ENCODE measurements around the gene SUGCT. TPM values are rescaled to one million over a fixed set of nuclear protein-coding genes. Genes with fewer than 3 reads are reported as not detected.
A peak's percentile ranks its signal among the peaks of the same experiment; 100 is the strongest.

Gene SUGCT
- total and polyA plus RNA-seq, 2 of the 13 experiments (the other 11 are each of a cell fraction or from before 2014, with no cell fraction given) = 10.1 to 22.2 TPM

DNA sequence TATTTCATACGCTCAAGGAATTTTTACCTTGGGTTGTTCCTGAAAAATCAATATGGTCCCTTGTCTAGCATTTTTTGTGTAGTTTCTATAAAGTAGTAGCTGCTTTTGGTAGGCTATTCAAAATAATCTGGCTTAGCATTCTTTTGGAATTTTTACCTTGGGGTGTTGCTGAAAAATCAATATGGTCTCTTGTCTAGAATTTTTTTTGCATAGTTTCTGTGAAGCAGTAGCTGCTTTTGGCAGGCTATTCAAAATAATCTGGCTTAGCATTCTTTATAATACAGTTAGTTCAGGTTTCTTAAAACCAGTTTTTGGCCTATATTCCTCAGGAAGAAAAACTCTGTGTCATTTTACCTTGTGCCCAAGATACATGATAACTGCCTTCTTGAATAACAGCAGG lies 301.9 kb downstream of the SUGCT start (continued):
- TF ChIP-seq, protein P1, sequence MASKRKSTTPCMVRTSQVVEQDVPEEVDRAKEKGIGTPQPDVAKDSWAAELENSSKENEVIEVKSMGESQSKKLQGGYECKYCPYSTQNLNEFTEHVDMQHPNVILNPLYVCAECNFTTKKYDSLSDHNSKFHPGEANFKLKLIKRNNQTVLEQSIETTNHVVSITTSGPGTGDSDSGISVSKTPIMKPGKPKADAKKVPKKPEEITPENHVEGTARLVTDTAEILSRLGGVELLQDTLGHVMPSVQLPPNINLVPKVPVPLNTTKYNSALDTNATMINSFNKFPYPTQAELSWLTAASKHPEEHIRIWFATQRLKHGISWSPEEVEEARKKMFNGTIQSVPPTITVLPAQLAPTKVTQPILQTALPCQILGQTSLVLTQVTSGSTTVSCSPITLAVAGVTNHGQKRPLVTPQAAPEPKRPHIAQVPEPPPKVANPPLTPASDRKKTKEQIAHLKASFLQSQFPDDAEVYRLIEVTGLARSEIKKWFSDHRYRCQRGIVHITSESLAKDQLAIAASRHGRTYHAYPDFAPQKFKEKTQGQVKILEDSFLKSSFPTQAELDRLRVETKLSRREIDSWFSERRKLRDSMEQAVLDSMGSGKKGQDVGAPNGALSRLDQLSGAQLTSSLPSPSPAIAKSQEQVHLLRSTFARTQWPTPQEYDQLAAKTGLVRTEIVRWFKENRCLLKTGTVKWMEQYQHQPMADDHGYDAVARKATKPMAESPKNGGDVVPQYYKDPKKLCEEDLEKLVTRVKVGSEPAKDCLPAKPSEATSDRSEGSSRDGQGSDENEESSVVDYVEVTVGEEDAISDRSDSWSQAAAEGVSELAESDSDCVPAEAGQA (IDR thresholded peaks at IDR 0.05; ENCODE audit: low read depth) = no peak
- TF ChIP-seq, protein P1 (CRISPR knock-in tag; IDR thresholded peaks at IDR 0.05; ENCODE audit: borderline replicate concordance) = no peak
- no peak for TF ChIP-seq ETV6 (CRISPR knock-in tag; conservative IDR thresholded peaks at IDR 0.05)
- no peak for TF ChIP-seq FLYWCH1 (CRISPR knock-in tag; IDR thresholded peaks at IDR 0.05)

DNA sequence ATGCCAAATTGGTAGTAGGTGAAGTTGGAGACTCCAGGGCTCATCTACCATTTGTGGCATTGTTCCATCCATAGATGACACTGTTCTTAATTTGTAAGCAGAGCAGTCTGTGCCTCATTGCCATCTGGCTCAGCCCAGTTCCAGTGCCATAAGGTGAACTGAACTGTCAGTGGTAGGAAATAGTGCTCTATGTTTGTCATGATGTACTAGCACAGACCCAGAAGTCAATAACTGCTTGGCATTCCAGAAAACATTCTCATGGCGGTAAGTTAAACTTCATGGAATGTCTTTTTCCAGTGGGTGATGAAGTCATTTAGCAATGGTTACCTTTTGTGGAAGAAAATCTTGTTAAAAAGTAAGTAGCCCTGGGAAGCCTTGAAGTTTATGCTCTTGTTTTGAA lies 302.7 kb downstream of the SUGCT start:
- Histone ChIP-seq H3K27me3 (ENCODE audit: control insufficient read depth in 1 of 2, insufficient read depth in 2 of 2, low read length in 2 of 2) (no peaks in the 10 kb centered on the region), H3K9ac (ENCODE audit: insufficient read depth, low read depth, low read length) (no peak overlapping the region), H2AFZ (ENCODE audit: low read length) (no peak overlapping the region), H4K20me1 (ENCODE audit: insufficient read depth, low read length) (no peaks in the 10 kb centered on the region), H3K79me2 (ENCODE audit: insufficient read depth, low read length) (no peaks in the 10 kb centered on the region), H3K27ac (ENCODE audit: extremely low read length, insufficient read depth, low read length) (no peak overlapping the region), H3K4me2 (ENCODE audit: low read depth, low read length) (no peak overlapping the region), H3K4me1 (ENCODE audit: insufficient read depth, low read length) (no peaks in the 10 kb centered on the region; the same call in 1 of the 2 replicates), H3K9me3 (ENCODE audit: low read length) (peaks cover 8% of the 10 kb centered on the region), H3K4me3 (replicated peaks in 1 of 3; ENCODE audit: insufficient read depth in 1 of 3, low read depth in 2 of 3, low read length in 3 of 3) (no peak overlapping the region), H3K36me3 (replicated peaks in 1 of 2; ENCODE audit: control insufficient read depth in 1 of 2, insufficient read depth in 2 of 2, low read length in 2 of 2) (no peaks in the 10 kb centered on the region)
- intact Hi-C loops (cut with micrococcal nuclease; ENCODE audit: unreplicated experiment) (no loop called here), in situ Hi-C loops (cut with HindIII; ENCODE audit: extremely low pct_ligation_motif_present, low pct_unique_long_range_greater_than_20kb) (no loop called here)
- peak; percentile 56 for DNase-seq (ENCODE audit: low spot score)
- WGBS (ENCODE audit: low lambda C conversion rate) = 61% methylated on average over 1 of the region's 1 CpG
- ChIA-PET POLR2A (no interaction called here), CTCF (ENCODE audit: low intra/inter-chr PET ratio, low total read pairs) (no interaction called here)
- FAIRE-seq = no peak
- ATAC-seq = peak; percentile 86
- no TSS peak for BruUV-seq (replicated peaks)
- TF ChIP-seq FOSL2 (CRISPR knock-in tag; IDR thresholded peaks at IDR 0.05) = 0 out of 2 replicates have a peak, but pooled peaks have one; percentile 35
- no peak for TF ChIP-seq CREB1 (IDR thresholded peaks at IDR 0.05)
- no peak for TF ChIP-seq CREB1 (CRISPR knock-in tag; IDR thresholded peaks at IDR 0.05)
- TF ChIP-seq TEAD3 (CRISPR knock-in tag; optimal IDR thresholded peaks at IDR 0.05; ENCODE audit: borderline replicate concordance) = peak; percentile 61
- peak; percentile 64; the same call in 1 of the 2 replicates for TF ChIP-seq ZNF382 (CRISPR knock-in tag; IDR thresholded peaks at IDR 0.05; ENCODE audit: borderline replicate concordance)
- TF ChIP-seq ZMYM3 (CRISPR knock-in tag; IDR thresholded peaks at IDR 0.05) = no peak
